GM21390 (cell line): ENCODE data around the gene SPRYD3.

Experiments
- ATAC-seq: cut with Tn5 transposase; IDR thresholded peaks from one replicate; pipeline ENCODE4 v1.9.1; 2021; ENCODE audit not compliant: unreplicated experiment

Gene SPRYD3

GRCh38 chr12:53064613-53065436 lies 14.4 kb downstream of the SPRYD3 start:
- no peak for ATAC-seq

- ATAC-seq, result no peak
These were observed 15.2 kb downstream of the SPRYD3 start for GRCh38 chr12:53063708-53064612.

GRCh38 chr12:53062977-53063707 lies 16.0 kb downstream of the SPRYD3 start:
- no peak for ATAC-seq

- no peak for ATAC-seq
These were observed 16.9 kb downstream of the SPRYD3 start for GRCh38 chr12:53062011-53062961.

- ATAC-seq, result no peak
These were observed 17.7 kb downstream of the SPRYD3 start for GRCh38 chr12:53061404-53062010.

- no peak for ATAC-seq
These were observed 18.4 kb downstream of the SPRYD3 start for GRCh38 chr12:53060721-53061276.

GRCh38 chr12:53060064-53060720 lies 19.0 kb downstream of the SPRYD3 start:
- no peak for ATAC-seq

GRCh38 chr12:53059434-53060063 lies 19.6 kb downstream of the SPRYD3 start:
- no peak for ATAC-seq

GRCh38 chr12:53058674-53059433 lies 20.3 kb downstream of the SPRYD3 start:
- ATAC-seq, result no peak

- ATAC-seq, result no peak
These were observed 21.2 kb downstream of the SPRYD3 start for GRCh38 chr12:53057816-53058500.

- no peak for ATAC-seq
These were observed 22.3 kb downstream of the SPRYD3 start for GRCh38 chr12:53056901-53057300.

GRCh38 chr12:53056296-53056695 lies 22.9 kb downstream of the SPRYD3 start:
- no peak for ATAC-seq

- no peak for ATAC-seq
These were observed 23.5 kb downstream of the SPRYD3 start for GRCh38 chr12:53055471-53056266.

GRCh38 chr12:53054112-53054878 lies 24.9 kb downstream of the SPRYD3 start:
- ATAC-seq, result peak; percentile 88
